NCI-H146 treated with DMSO at 0.1 percent for 48 hours (cell line): ENCODE results near the gene GFPT2.
A peak's percentile ranks its signal among the peaks of the same experiment; 100 is the strongest.
"Not testable (repeated sequence)": the region's sequence is repeated elsewhere in the genome, so short reads cannot be mapped to it uniquely, and the experiment has no call there.

Experiments used
- DNase-seq: peaks from one replicate; lab custom pipeline; 2025; ENCODE audit not compliant: unreplicated experiment; lab: John Stamatoyannopoulos, UW

GFPT2 gene

GRCh38 chr5:180311216-180311615 lies 41.9 kb downstream of the GFPT2 start:
- DNase-seq, result no peak

GRCh38 chr5:180306796-180307195 lies 46.3 kb downstream of the GFPT2 start:
- no peak for DNase-seq

- DNase-seq, result no peak
Observed at GRCh38 chr5:180305481-180305880, 47.7 kb downstream of the GFPT2 start.

GRCh38 chr5:180304431-180305375 lies 48.4 kb downstream of the GFPT2 start:
- DNase-seq, result no peak

GRCh38 chr5:180304016-180304292 lies 49.2 kb downstream of the GFPT2 start:
- DNase-seq, result no peak

- DNase-seq, result no peak
Observed at GRCh38 chr5:180303226-180304015, 49.7 kb downstream of the GFPT2 start.

- DNase-seq, result peak; percentile 7
Observed at GRCh38 chr5:180302256-180302655, 50.9 kb downstream of the GFPT2 start.

GRCh38 chr5:180301253-180301652 lies 51.9 kb downstream of the GFPT2 start:
- DNase-seq, result no peak

- DNase-seq, result no peak
Observed at GRCh38 chr5:180299526-180299925, 53.6 kb downstream of the GFPT2 start.

GRCh38 chr5:180299014-180299413 lies 54.1 kb downstream of the GFPT2 start:
- DNase-seq, result not testable (repeated sequence)

GRCh38 chr5:180297587-180298282 lies 55.4 kb downstream of the GFPT2 start:
- DNase-seq, result no peak

- DNase-seq, result no peak
Observed at GRCh38 chr5:180296771-180297170, 56.4 kb downstream of the GFPT2 start.

GRCh38 chr5:180294913-180295555 lies 58.1 kb downstream of the GFPT2 start:
- DNase-seq, result no peak

GRCh38 chr5:180294411-180294810 lies 58.7 kb downstream of the GFPT2 start:
- no peak for DNase-seq

GRCh38 chr5:180291943-180292831 lies 60.9 kb downstream of the GFPT2 start, which contains the start of gene MAPK9:
Gene MAPK9 (minus strand): TSS chr5:180292083. CDS start chr5:180280561, 11,522 bp downstream.
- peak; percentile 33 for DNase-seq

- DNase-seq, result no peak
Observed at GRCh38 chr5:180291234-180291940, 61.7 kb downstream of the GFPT2 start.

GRCh38 chr5:180290568-180291233 lies 62.4 kb downstream of the GFPT2 start:
- DNase-seq, result no peak

- DNase-seq, result no peak
Observed at GRCh38 chr5:180289966-180290365, 63.2 kb downstream of the GFPT2 start.

- peak; percentile 11 for DNase-seq
Observed at GRCh38 chr5:180289433-180289832, 63.7 kb downstream of the GFPT2 start.
